ENCODE results near the gene BCORL1. TPM values are rescaled to one million over a fixed set of nuclear protein-coding genes. Genes with fewer than 3 reads are reported as not detected.

BCORL1 gene
- total RNA-seq, 4 donors from 2014 or later = 3.8 to 13.8 (median 10.5) TPM

- Histone ChIP-seq H3K36me3 (peaks cover 0 to 25% (median 15%) of the 10 kb centered on the region in 4 donors), H3K4me3 (no peak overlapping the region), H3K9me3 (no peaks in the 10 kb centered on the region), H3K27me3 (no peaks in the 10 kb centered on the region), H3K4me1 (peaks cover 0 to 10% (median 2%) of the 10 kb centered on the region in 4 donors), H3K27ac (replicated peaks in 1 of 4) (no peak overlapping the region)
- intact Hi-C loops (cut with DNase I) = no loop called here
- no peak for DNase-seq (ENCODE audit: extremely low spot score)
- TF ChIP-seq CTCF (IDR thresholded peaks at IDR 0.05) = no peak
- TF ChIP-seq POLR2AphosphoS5 (IDR thresholded peaks at IDR 0.05) = no peak
- TF ChIP-seq EP300 (IDR thresholded peaks at IDR 0.05) = no peak
- no peak for TF ChIP-seq POLR2A (IDR thresholded peaks at IDR 0.05; ENCODE audit: low read depth)
- 82% methylated on average over 13 of the region's 13 CpGs for WGBS
These were observed 22.8 kb downstream of the BCORL1 start for GRCh38 chrX:130005089-130005807.

GRCh38 chrX:130009658-130010223, 27.3 kb downstream of the BCORL1 start:
- Histone ChIP-seq H3K27ac (replicated peaks in 1 of 4) (no peak overlapping the region), H3K4me1 (no peaks in the 10 kb centered on the region), H3K4me3 (no peak overlapping the region), H3K27me3 (no peaks in the 10 kb centered on the region), H3K36me3 (peaks cover 0 to 48% (median 34%) of the 10 kb centered on the region in 4 donors), H3K9me3 (no peaks in the 10 kb centered on the region)
- no peak for DNase-seq (ENCODE audit: extremely low spot score)
- intact Hi-C loops (cut with DNase I) = no loop called here
- WGBS = 72% methylated on average over 10 of the region's 10 CpGs
- TF ChIP-seq EP300 (IDR thresholded peaks at IDR 0.05) = no peak
- TF ChIP-seq CTCF (IDR thresholded peaks at IDR 0.05) = no peak
- TF ChIP-seq POLR2A (IDR thresholded peaks at IDR 0.05; ENCODE audit: low read depth) = no peak
- no peak for TF ChIP-seq POLR2AphosphoS5 (IDR thresholded peaks at IDR 0.05)

GRCh38 chrX:130012683-130013082, 30.2 kb downstream of the BCORL1 start:
- no peak for DNase-seq (ENCODE audit: extremely low spot score)
- no peaks in the 10 kb centered on the region for H3K4me1 ChIP-seq
- no peak overlapping the region for H3K27ac ChIP-seq (replicated peaks in 1 of 4)
- TF ChIP-seq POLR2A (IDR thresholded peaks at IDR 0.05; ENCODE audit: low read depth) (no peak), CTCF (IDR thresholded peaks at IDR 0.05) (no peak), EP300 (IDR thresholded peaks at IDR 0.05) (no peak), POLR2AphosphoS5 (IDR thresholded peaks at IDR 0.05) (no peak)
- peaks cover 0 to 55% (median 45%) of the 10 kb centered on the region in 4 donors for H3K36me3 ChIP-seq
- H3K27me3 ChIP-seq = no peaks in the 10 kb centered on the region
- 78% methylated on average over 8 of the region's 10 CpGs for WGBS
- no peak overlapping the region for H3K4me3 ChIP-seq
- H3K9me3 ChIP-seq = no peaks in the 10 kb centered on the region
- intact Hi-C loops (cut with DNase I) = no loop called here

GRCh38 chrX:130013661-130014060, 31.2 kb downstream of the BCORL1 start:
- Histone ChIP-seq H3K27ac (replicated peaks in 1 of 4) (no peak overlapping the region), H3K36me3 (peaks cover 0 to 51% (median 44%) of the 10 kb centered on the region in 4 donors), H3K9me3 (no peaks in the 10 kb centered on the region), H3K4me3 (no peak overlapping the region), H3K27me3 (no peaks in the 10 kb centered on the region), H3K4me1 (peaks cover under 1 to 3% (median 1%) of the 10 kb centered on the region in 4 donors)
- 85% methylated on average over 14 of the region's 14 CpGs for WGBS
- no peak for TF ChIP-seq POLR2A (IDR thresholded peaks at IDR 0.05; ENCODE audit: low read depth)
- no peak for TF ChIP-seq POLR2AphosphoS5 (IDR thresholded peaks at IDR 0.05)
- TF ChIP-seq EP300 (IDR thresholded peaks at IDR 0.05) = no peak
- TF ChIP-seq CTCF (IDR thresholded peaks at IDR 0.05) = no peak
- intact Hi-C loops (cut with DNase I) = no loop called here
- DNase-seq (ENCODE audit: extremely low spot score) = no peak
